Cardiac fibroblast (primary cell): ENCODE measurements around the gene SLC4A7.
"Not testable (repeated sequence)": the region's sequence is repeated elsewhere in the genome, so short reads cannot be mapped to it uniquely, and the experiment has no call there.

Experiments used
- DNase-seq, 2 donors: peaks; one replicate each; pipeline versions ENCODE4 v3.0.0 to v3.0.0-alpha.2; 2010; ENCODE audit warnings: low read depth in 2 of 2
- H3K4me3 ChIP-seq, 2 donors: replicated peaks in 1 of 2; 1 replicate in 1 of 2; 2 replicates in 1 of 2; pipeline ENCODE4 v1.5.1; 2011; ENCODE audit warnings: low read depth in 2 of 2, low read length in 2 of 2, mild to moderate bottlenecking in 2 of 2, moderate library complexity in 1 of 2
- TF ChIP-seq, protein P1 (sequence below): IDR thresholded peaks from one replicate; pipeline ENCODE4 v1.5.1; 2011; ENCODE audit warnings: low read depth, mild to moderate bottlenecking, low read length, inconsistent platforms

The SLC4A7 gene

DNA sequence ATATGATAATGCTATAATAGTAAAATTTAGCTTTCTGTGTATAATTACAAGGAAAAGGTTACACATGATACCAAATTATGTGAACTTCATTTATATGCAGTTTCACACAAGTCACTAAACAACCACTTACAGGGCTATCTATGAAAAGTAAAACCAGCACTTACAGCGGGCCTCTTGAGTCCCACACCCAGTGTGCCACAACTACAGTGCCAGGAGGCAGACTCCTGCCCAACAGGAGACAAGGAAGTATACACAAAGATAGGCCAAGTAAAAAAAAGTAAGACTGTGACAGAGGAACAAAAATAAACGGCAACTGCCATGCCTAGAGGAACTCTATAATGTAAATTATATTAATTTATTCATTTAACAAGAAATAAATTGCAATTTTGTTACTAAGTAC lies 61.6 kb downstream of the SLC4A7 start:
- TF ChIP-seq, protein P1, sequence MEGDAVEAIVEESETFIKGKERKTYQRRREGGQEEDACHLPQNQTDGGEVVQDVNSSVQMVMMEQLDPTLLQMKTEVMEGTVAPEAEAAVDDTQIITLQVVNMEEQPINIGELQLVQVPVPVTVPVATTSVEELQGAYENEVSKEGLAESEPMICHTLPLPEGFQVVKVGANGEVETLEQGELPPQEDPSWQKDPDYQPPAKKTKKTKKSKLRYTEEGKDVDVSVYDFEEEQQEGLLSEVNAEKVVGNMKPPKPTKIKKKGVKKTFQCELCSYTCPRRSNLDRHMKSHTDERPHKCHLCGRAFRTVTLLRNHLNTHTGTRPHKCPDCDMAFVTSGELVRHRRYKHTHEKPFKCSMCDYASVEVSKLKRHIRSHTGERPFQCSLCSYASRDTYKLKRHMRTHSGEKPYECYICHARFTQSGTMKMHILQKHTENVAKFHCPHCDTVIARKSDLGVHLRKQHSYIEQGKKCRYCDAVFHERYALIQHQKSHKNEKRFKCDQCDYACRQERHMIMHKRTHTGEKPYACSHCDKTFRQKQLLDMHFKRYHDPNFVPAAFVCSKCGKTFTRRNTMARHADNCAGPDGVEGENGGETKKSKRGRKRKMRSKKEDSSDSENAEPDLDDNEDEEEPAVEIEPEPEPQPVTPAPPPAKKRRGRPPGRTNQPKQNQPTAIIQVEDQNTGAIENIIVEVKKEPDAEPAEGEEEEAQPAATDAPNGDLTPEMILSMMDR, result no peak
- DNase-seq, result no peak
- H3K4me3 ChIP-seq, result no peak overlapping the region

DNA sequence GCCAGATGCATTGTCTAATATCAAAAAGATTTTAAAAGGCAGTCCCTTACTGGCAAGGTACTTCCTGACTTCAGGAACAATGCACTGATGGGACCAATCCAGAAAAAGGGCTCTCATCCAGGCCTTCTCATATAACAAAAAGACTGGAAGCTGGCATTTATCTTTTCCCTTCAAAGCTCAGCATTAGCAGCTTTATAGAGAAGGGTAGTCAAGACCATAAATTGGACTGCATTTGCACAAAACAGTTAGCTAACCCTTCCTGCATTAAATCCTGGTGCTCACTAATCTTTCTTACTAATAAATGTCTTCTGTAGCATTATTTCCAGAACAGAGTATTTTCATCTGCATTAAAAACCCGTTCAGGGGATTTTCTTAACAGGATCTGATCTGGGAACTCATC lies 69.0 kb downstream of the SLC4A7 start:
- TF ChIP-seq, protein P1, result no peak
- H3K4me3 ChIP-seq, result no peak overlapping the region
- DNase-seq, result no peak

DNA sequence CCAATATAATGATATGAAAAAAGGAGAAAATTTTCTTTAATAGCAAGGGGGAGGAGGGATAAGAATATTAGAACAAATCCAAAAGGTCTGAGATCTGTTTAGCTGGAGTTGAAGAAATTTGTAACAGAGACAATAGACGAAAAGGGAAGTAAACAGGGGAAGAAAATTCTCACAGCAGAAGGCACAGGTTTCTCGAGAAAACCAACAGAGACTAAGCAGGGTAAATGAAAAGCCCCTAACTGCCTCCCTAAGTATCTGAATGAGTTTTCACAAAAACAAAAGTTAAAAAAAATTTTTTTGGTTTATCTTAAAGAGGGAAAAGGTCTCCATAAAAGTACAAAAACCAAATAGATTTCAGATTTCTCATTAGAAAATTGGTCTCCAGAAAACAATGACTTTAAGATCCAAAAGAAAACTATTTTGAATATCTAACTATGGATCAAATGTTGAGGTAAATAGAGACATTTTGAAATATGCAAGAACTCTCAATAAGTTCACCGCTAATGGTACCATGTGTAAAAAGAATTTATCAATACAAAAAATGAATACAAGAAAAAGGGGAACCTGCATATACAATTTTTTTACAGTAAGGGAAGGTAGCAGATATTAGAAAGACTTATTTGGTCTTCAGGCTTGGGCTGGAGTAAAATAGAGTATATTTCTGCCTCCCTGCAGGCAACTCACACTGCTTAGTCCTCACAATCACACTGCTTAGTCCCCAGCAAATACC lies 91.1 kb downstream of the SLC4A7 start:
- TF ChIP-seq, protein P1, result no peak
- DNase-seq, result no peak
- no peak overlapping the region for H3K4me3 ChIP-seq

DNA sequence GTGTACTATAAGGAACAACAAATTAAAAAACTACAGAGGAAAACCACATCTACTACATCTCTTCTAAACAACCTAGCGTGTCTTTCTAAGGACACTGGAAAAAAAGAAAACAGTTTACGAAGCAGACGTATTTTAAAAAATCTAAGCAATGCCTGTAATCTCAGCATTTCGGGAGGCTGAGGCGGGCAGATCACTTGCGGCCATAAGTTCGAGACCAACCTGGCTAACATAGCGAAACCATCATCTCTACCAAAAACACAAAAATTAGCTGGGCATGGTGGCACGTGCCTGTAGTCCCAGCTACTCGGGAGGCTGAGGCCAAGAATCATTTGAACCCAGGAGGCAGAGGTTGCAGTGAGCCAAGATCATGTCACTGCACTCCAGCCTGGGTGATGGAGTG lies 91.8 kb downstream of the SLC4A7 start:
- H3K4me3 ChIP-seq, DNase-seq: not testable (repeated sequence)

DNA sequence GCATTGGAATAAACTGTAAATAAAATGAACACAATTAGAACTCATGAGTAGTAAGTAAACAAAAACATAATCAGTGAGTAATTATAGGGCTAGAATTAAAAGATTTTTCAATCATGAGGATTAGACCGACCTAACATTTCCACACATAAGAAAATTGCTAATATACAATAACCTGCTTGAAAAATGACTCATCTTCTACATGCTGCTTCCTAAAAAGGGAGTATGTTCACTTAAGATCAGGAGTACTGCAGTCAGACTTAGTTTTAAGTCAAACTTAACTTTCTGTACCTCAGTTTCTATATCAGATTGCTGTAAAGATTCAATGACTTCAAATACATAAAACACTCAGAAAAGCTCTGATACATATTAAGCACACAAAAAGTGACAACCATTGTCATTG lies 92.4 kb downstream of the SLC4A7 start:
- no peak overlapping the region for H3K4me3 ChIP-seq
- peak in 1 of 2 donors; percentile 6 for DNase-seq
- TF ChIP-seq, protein P1, result no peak

DNA sequence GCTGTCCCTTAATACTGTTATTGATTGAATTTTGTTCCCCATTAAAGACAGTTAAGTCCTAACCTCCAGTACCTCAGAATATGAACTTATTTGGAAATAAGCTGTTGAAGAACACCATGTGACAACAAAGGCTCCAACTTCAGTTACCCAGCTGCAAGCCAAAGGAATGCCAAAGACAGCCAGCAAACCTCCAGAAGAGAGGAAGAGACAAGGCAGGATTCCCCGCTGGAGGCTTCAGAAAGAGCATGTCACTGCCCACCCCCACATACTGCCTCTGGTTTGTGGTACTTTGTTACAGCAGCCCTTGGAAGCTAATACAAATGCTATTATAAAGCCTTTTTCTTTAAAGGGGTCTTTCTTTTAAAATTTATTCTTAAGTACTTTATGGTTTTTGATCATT lies 96.6 kb downstream of the SLC4A7 start:
- no peak overlapping the region for H3K4me3 ChIP-seq
- peak; percentile 10 to 51 for DNase-seq
- TF ChIP-seq, protein P1, result no peak

DNA sequence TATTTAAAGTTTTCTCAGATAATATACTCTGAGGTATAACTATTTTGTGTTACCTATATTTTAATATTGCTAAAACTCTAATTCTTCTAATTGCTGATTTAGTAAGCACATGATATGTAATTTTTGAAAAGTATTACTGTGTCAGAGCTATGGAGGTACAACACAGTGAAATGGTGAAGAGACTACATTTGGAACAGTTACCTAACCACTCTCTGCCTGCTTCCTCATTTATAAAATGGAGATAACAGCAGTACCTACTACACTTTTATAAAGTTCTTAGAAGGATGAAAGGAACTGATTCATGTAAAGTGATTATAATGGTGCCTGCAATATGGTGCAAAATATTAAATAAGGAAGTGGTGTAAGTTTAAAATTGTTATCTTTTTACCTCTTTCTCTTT lies 98.7 kb downstream of the SLC4A7 start:
- TF ChIP-seq, protein P1, result no peak
- H3K4me3 ChIP-seq, result no peak overlapping the region
- DNase-seq, result no peak
